Activated T-cell treated with anti-CD3 and anti-CD28 coated beads for 24 hours (primary cell): ENCODE measurements around the gene LAMTOR5.

Experiments
- DNase-seq: peaks from one replicate; pipeline ENCODE4 v3.0.0-alpha.2; 2020; ENCODE audit warnings: low read depth

The LAMTOR5 gene

DNA sequence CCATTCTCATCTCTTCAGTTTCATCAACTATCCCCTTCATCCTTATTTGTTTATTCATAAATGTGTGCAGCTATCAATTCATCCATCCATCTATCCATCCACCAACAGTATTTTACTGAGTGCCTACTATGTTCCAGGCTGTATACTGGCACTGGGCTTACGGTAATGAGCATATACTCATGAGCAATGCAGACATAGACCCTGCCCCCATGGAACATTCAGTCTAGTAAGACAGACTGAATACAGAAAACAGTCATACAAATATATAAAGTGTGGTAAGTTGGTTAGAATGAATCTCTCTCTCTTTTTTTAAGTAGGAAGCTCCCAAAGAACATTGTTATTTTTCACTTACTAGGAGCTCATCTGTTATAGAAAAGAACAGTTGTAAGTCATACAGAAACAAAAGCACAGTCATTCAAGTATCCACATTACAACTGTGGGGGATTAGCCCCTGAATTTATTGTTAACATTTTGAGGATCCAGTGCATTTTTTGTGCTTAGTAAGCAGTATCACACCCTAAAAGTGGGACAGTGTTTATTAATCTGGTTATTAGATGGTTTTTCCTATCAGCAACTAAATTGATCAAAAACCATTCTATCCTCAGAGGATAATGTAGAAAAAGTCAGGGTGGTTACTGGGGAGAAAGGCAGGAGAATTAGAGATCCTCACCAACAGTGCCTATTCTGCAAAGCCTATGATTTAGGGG is 20.3 kb downstream of the LAMTOR5 start:
- no peak for DNase-seq

DNA sequence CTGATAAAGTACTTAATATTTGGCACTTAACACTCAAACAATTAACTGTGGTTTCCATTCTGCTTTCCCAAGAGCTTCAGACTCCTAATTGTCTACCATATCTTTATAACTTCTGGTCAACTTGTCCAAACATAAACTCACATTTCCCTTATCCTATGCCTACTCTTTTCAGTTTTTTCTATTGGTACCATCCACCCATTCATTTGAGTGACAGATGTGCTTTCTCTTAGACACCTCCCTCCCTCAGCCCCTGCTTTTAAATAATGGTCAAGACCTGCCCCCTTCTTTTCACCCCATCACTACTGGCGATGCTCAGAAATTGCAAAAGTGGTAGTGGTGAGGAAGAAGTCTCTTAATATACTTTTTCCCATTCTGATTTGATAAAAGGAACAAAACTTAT is 22.1 kb downstream of the LAMTOR5 start:
- DNase-seq: no peak

DNA sequence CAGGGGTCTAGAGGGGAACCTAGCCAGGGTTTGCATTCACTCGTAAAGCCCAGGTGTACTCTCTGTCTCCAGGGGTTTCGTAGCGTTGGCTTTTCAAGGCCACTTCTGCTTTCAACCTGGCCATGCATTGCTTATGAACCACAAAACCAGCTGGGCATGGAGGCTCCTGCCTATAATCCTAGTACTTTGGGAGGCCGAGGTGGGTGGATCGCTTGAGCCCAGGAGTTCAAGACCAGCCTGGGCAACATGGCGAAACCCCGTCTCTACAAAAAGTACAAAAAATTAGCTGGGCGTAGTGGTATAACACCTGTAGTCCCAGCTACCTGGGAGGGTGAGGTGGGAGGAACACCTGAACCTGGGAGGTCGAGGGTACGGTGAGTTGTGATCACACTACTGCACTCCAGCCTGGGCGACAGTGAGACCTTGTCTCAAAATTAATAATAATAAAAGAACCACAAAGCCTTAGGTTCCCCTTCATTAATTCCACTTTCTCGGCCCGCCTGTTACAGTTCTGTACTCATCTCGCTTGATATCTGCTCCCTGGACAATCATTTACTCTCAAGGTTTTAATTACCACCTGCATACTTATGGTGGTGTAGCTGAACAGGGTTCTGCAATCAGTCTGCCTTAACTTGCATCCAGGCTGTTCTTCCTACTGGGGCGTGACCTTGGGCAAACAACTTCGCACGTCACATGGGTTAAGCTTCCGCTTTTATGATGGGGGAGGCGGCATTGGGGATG is 22.7 kb downstream of the LAMTOR5 start:
- no peak for DNase-seq

DNA sequence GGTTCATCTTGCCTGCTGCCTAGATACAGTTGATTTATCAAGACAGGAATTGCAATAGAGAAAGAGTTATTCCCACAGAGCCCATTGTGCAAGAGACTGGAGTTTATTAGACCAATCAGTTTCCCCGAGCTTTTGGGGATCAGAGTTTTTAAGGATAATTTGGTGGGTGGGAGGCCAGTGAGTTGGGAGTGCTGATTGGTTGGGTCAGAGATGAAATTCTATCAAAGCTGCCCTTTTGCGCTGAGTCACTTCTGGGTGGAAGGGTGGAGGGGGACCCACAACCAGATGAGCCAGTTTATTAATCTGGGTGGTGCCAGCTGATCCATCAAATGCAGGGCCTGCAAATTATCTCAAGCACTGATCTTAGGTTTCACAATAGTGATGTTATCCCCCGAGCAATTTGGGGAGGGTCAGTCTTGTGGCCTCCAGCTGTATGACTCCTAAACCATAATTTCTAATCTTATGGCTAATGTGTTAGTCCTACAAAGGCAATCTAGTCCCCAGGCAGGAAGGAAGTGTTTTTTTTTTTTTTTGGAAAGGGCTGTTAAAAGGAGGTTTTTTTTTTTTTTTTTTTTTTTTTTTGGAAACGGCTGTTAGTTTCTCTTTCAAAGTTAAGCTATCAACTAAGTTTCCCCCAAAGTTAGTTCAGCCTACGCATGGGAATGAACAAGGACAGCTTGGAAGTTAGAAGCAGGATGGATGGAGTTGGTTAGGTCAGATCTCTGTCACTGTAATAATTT is 24.1 kb downstream of the LAMTOR5 start:
- DNase-seq: no peak

DNA sequence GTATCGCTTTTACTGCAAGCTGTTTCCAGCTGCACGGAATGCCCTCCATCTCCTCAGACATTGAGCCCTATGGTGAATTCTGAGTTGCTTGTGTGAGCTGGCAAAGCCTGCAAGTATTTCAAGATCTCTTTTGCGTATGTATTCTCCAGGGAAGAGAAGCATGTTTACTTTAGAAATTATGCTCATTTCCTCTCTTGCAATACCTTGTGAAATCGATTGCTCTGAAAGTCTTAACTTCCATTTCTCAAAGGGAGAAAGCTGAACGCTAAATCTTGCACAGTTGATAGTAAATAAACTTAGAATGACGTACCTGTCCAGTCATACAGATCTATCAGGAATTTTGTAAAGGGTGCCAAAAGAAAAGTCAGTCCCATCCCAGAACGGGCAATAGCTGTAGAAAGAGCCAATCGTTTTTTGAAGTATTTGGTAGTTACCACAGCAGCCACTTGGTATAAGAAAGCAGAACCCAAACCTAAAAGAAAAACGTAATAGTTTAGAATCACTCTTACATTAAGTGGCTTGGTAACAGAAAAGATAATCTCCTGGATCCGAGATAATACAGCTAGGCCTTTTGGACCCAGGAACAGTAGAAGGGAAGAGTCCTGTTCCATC is 26.7 kb downstream of the LAMTOR5 start:
- no peak for DNase-seq

DNA sequence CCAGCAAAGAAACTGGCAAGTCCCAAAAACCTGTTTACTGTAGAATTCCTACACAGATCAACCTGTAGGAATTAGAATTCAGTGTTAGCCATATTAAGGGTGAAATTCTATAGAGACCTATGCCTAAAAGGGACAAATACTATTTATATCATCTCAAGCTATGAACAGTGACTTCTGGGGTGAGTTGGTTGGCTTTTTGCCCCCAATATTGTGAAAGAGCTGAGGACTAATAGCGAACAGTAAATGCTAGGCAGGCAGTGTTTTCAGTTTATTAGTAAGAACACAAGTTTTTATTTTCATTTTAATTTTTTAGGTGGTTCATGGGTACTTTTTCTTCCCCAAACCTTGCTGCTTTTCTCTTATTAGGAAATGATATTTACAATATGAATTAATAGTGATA is 32.0 kb downstream of the LAMTOR5 start:
- DNase-seq: no peak

DNA sequence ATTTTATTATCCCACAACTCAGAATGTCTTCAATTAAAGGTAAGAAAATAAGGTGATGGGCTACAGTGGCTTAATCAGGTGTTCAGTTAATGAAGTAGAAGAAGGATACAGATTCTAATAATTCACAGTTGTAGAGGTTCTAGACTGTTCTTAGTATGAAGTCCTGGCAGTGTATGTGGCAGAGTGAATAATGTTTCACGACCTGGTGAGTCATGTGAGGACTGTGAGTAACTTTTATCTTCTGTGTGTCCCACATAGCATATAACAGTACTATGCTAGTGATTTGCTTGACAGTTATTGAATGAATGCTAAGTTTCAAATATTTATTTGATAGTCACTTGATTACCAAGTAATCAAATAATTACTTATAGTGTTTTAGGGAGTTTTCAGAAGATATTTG is 36.7 kb downstream of the LAMTOR5 start:
- DNase-seq: no peak

DNA sequence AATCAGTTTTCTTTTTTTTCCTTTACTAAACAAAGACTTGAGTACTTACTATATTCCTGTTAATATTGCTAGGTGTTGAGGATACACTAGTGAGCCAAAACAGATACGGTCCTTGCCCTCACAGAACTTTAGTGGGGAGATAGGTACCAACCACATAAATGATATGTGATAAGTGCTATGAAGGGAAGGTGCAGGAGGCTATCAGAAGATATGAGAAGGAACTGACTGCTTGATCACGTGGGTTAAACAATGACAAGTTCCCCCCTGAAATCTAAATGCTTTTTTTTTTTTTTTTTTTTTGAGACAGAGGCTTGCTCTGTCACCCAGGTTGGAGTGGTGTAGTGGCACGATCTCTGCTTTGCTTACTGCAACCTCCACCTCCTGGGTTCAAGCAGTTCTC is 43.3 kb downstream of the LAMTOR5 start:
- no peak for DNase-seq

DNA sequence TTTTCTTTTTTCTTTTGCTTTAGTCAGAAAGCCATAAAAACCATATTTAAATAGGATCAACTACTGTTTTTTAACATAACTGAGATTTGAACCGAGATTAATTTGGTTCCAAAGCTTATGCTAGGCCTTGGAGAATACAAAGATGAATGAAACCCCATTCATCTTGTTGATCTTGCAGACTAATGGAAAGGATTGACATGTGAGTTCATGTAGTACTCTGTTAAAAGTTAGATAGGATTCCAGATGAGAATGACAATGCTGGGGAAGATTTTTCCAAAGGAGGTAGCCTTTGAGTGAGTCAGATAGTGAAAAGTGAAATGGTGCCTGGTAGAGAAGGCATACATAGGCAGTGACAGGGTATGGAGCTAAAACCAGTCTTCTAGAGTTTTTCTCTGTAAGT is 45.6 kb downstream of the LAMTOR5 start:
- DNase-seq: no peak

DNA sequence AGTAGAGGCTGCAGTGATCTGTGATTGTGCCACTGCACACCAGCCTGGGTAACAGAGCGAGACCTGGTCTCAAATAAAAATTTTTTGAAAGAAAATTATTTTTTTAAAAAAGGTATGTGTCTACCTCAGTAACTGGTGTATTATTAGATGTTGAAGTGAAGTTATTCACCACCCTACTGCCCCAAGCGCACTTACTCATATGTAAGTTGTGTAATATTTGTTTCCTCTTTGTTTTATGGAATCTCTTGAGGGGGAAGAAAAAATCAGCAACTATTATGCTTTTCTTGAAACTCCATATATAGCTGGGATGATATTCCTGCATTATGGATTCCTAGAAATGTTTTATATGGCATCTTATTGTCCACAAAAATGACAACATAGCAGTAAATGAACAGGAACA is 47.1 kb downstream of the LAMTOR5 start:
- DNase-seq: no peak

DNA sequence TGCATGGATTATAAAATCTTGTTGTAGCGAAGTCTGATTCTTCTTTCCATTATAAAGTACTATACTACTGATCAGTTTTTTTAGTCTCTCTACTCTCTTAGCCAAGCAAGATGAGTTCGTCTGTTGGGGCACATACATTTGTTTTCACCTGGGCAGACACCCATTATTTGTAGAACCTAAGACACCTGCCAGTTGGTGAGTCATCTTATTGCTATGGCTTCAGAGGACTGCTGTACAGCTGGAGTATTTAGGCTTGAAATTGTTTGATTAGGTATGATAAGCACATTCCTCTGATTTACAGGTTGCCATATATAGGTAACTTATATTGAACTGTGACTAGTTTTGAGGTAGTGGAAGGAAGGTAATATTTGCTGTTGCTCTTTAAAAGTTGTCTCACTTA is 51.1 kb downstream of the LAMTOR5 start:
- no peak for DNase-seq

DNA sequence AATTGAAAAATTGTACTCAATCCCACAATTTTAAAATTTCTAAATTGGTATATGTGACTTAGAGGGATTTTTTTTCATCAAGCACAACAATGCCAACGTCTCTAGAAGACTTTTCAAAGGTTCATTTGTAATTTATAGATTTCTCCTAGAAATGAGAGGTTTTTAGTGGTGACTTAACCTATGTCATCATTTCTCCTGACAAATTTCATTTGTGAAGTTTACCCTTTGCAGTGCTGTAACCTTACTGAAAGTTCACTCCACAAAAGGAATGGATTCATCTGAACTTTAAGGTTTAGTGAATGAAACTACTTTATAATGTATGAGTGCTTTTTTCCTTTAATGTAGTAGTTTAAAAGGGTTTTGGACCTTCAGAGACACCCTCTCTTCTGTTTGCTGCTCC is 52.2 kb downstream of the LAMTOR5 start:
- DNase-seq: no peak
